ENCODE data around the gene CCDC70. TPM values are rescaled to one million over a fixed set of nuclear protein-coding genes. Genes with fewer than 3 reads are reported as not detected.
A peak's percentile ranks its signal among the peaks of the same experiment; 100 is the strongest.

The CCDC70 gene
- total RNA-seq, 2 experiments from 2014 or later, result not detected

DNA sequence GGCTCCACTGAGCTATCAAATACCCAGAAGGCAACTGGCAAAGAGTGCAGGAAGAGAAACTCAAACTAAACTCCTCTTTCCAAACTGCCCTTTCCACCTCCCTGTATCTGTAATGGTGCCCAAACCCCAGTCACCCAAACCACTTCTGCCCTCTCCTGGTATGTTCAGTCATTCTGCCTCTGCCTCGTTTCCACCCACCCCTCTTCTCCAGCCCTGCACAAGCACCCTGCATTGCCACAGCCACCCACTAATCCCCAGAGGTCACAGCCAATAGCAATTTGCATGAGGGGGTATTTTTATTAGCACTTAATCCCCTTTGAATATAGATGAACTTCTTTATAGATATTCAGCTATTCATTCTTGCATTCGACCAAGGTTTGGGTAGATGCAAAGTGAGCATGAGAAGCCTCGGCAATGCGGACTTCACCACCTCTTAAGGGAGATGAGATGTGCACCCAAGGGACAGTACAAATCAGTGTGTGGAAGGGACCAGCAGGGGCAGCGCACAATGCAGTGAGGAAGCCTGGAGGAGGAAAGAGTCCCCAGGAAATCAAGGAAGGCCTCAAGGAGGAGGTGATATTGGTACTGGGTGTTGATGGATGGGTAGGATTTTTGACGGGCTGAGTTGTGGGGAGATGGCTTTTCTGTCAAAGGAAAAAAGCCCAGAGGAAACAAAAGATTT, 29.2 kb upstream of the CCDC70 start:
- no peak overlapping the region for H3K4me3 Mint-ChIP-seq
- H3K27ac Mint-ChIP-seq, result no peak overlapping the region
- H3K4me1 Mint-ChIP-seq, result peaks cover 22% of the 10 kb centered on the region
- H3K27me3 Mint-ChIP-seq, result peaks cover 8% of the 10 kb centered on the region
- ChIA-PET CTCF (interaction anchor here (0.8 to 8.1 kb wide), 7 partner anchors 11 to 398 kb away, joined by 3 to 101 read pairs (median 5); no protein-coding TSS in a partner anchor), POLR2A (interaction anchor here (1.7 kb wide), 1 partner anchor 18 kb away, joined by 10 read pairs; no protein-coding TSS in a partner anchor)
- peak; percentile 57 for DNase-seq
- no peaks in the 10 kb centered on the region for H3K36me3 Mint-ChIP-seq (ENCODE audit: low read depth)
- no peaks in the 10 kb centered on the region for H3K9me3 Mint-ChIP-seq

DNA sequence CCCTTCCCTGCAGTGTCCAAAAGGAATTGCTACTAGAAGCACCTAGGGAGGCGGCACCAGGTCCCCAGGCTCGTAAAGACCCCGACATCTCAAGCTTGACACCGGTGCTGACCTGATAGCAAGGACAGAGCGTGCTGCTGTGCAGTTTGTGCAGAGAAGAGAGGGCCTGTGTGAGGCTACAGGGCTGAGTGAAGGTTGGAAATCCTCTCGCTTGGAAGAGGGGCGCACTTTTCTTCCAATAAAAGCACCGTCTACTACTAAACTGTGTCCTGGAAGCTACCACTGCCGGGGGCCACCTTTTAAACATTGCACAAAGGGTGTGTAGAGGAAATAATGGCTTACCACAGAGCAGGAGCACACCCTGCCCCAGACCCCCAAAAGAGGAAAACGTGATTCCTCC, 27.8 kb upstream of the CCDC70 start:
- Mint-ChIP-seq H3K36me3 (ENCODE audit: low read depth) (no peaks in the 10 kb centered on the region), H3K27me3 (peaks cover 8% of the 10 kb centered on the region), H3K4me1 (peaks cover 24% of the 10 kb centered on the region), H3K27ac (no peak overlapping the region), H3K4me3 (no peak overlapping the region), H3K9me3 (no peaks in the 10 kb centered on the region)
- ChIA-PET POLR2A (interaction anchor here (1.6 kb wide), 1 partner anchor 12 kb away, joined by 4 read pairs; no protein-coding TSS in a partner anchor), CTCF (interaction anchor here (1.0 to 8.1 kb wide), 4 partner anchors 11 to 23 kb away, joined by 3 to 101 read pairs (median 5); partner anchors contain the start of gene TMEM272)
- DNase-seq, result no peak

DNA sequence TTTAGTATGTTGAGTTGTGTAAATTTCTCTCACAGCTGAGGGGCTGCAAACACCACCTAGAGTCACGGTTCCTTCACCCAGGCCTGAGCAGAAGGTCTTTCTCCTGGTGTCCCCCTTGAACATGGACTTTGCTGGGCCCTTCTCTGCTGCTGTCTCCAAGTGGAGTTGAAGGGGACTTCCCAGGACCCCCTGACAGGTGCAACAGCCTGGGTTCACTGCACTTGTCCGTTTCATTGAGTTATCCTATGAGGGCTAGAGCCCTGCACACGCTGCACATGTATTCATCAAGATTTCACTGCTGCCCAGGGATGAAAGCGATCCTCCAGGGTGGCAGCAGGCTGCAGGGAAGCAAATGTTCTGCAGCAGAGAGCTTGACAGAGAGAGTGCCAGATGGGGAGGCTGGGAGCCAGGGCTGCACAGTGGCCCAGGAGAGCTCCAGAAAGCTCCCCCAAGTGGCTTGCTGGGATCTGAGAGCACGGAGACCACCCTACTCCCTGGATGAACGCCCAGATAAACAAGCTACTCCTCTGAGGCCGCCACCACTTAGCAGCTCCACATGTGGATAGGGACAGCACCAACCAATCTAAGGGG, 27.1 kb upstream of the CCDC70 start:
- POLR2A ChIA-PET, result interaction anchor here (1.3 to 1.6 kb wide), 2 partner anchors 9 to 13 kb away, joined by 3 to 4 read pairs; no protein-coding TSS in a partner anchor
- Mint-ChIP-seq H3K9me3 (no peaks in the 10 kb centered on the region), H3K4me3 (no peak overlapping the region)

DNA sequence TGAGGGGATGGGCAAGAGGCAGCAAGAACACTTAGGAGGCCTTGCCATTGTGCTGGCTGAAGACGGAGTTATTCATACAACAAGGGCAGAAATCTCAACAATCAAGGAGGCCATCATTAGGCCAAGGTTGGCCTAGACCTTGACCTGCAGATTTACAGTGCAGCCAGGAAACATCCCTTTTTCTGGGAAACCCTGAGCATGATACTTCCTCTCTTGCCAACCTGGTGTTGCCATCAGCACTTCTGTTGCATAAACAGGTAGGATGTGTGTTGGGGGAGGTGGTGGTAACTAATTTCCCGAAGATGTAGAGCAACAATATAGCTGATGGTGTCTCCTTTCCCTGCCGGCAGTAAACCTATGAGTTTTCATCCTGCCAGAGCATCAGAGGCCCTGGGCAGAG, 24.8 kb upstream of the CCDC70 start:
- Mint-ChIP-seq H3K4me1 (peaks cover 24% of the 10 kb centered on the region), H3K4me3 (no peak overlapping the region), H3K36me3 (ENCODE audit: low read depth) (no peaks in the 10 kb centered on the region), H3K27me3 (peaks cover 13% of the 10 kb centered on the region), H3K27ac (no peak overlapping the region), H3K9me3 (no peaks in the 10 kb centered on the region)
- ChIA-PET POLR2A (no interaction called here), CTCF (interaction anchor here (1.0 to 8.1 kb wide), 4 partner anchors 13 to 39 kb away, joined by 3 to 101 read pairs (median 4); no protein-coding TSS in a partner anchor)
- DNase-seq, result no peak

More for the DNA sequence above, 27.1 kb upstream of the CCDC70 start:
- CTCF ChIA-PET, result interaction anchor here (1.0 to 8.1 kb wide), 4 partner anchors 10 to 24 kb away, joined by 3 to 101 read pairs (median 5); partner anchors contain the start of gene TMEM272
- Mint-ChIP-seq H3K36me3 (ENCODE audit: low read depth) (no peaks in the 10 kb centered on the region), H3K4me1 (peaks cover 24% of the 10 kb centered on the region), H3K27me3 (peaks cover 8% of the 10 kb centered on the region), H3K27ac (no peak overlapping the region)
- DNase-seq, result no peak

DNA sequence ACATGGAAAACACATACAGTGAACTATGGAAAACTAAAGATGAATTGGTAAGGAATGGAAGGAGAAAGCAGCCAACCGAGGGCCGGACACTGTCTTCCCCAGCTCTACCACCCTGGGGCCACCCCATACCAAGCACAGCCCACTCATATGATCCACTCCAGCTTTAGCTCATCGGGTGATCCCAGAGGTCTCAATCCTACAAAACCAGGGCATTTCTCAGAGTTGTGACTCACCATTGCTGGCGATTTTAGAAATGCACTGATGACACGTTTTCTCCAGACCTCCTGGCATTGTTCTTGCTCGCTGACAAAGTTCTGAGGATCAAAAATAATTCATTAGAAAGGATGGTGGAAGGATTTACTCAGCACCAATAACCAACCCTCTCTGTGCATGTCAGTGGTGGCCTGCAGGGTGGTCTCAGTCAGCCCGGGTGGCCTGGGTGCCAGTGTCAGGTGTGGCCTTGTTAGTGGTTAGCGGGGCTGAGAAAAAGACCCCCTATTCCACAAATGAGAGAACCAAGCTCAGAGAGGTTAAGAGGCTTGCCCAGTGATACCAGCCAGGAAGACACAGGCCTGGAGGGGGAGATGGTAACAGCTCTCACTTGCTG, 23.4 kb upstream of the CCDC70 start:
- Mint-ChIP-seq H3K9me3 (no peaks in the 10 kb centered on the region), H3K27me3 (peaks cover 9% of the 10 kb centered on the region), H3K36me3 (ENCODE audit: low read depth) (no peaks in the 10 kb centered on the region), H3K4me3 (no peak overlapping the region), H3K4me1 (peaks cover 19% of the 10 kb centered on the region), H3K27ac (no peak overlapping the region)
- no peak for DNase-seq
- CTCF ChIA-PET, result interaction anchor here (0.6 to 8.1 kb wide), 5 partner anchors 10 to 553 kb away, joined by 3 to 101 read pairs (median 3); no protein-coding TSS in a partner anchor
- POLR2A ChIA-PET, result interaction anchor here (1.3 kb wide), 1 partner anchor 35 kb away, joined by 3 read pairs; no protein-coding TSS in a partner anchor

DNA sequence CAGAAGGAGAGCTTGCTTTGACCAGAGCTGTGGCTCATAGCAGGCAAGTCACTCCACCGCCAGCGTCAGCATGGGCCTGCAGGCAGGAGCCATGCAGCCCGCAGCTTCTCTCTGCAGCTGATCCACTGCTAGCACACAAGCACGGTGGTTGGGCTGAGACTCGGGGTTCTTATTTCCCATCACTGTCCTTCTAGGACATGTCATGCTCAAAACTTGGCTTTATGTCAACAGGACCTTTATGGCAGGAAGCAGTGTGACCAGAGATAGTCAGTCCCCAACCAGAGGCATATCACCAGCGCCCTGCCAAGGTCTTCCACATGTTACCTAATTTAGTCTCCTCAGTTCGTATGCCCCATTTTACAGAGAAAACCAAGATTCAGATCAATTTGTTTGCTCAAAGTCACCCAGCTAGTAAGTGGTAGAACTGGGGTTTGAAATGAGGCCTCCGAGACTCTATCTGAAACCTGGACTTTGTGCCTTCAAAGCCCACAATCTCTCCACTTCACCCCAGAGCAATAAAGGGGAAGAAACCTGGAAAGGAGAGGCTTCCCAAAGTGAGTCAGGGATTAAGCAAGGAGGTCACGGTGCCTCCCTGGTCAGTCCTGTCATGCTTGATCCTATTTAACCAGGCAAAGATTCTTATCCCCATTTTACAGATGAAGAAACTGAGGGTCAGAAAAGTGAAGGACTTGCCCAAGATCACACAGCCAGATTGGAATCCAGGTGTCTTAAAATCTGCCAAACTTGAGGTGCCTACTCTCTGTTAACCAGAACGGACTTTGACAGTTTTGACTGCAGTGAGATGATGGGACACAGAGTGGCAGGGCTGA, 21.8 kb upstream of the CCDC70 start:
- DNase-seq, result no peak
- H3K27me3 Mint-ChIP-seq, result peaks cover 15% of the 10 kb centered on the region
- H3K36me3 Mint-ChIP-seq (ENCODE audit: low read depth), result no peaks in the 10 kb centered on the region
- H3K4me1 Mint-ChIP-seq, result peaks cover 20% of the 10 kb centered on the region
- ChIA-PET CTCF (interaction anchor here (1.3 kb wide), 1 partner anchor 8 kb away, joined by 3 read pairs; no protein-coding TSS in a partner anchor), POLR2A (no interaction called here)
- H3K9me3 Mint-ChIP-seq, result no peaks in the 10 kb centered on the region
- no peak overlapping the region for H3K27ac Mint-ChIP-seq
- no peak overlapping the region for H3K4me3 Mint-ChIP-seq

DNA sequence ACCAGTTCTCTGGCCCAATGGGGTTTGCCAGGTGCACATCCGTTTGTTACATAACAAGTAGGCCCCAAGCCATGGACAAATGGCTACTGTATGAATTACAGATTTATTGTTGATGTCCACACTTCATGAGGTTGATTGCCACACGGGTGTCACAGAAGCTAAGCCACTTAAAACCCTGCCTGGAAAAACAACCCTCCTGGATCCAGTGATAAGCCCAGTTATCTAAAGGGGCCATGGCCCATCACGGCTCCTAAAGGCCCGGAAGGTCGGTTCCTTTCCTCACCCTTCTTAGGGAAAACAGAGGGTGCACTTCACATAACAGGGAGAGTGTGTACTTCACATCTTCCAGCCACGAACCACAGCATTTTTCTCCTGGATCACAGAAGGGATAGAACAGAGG, 20.9 kb upstream of the CCDC70 start:
- H3K27ac Mint-ChIP-seq, result no peak overlapping the region
- CTCF ChIA-PET, result no interaction called here

DNA sequence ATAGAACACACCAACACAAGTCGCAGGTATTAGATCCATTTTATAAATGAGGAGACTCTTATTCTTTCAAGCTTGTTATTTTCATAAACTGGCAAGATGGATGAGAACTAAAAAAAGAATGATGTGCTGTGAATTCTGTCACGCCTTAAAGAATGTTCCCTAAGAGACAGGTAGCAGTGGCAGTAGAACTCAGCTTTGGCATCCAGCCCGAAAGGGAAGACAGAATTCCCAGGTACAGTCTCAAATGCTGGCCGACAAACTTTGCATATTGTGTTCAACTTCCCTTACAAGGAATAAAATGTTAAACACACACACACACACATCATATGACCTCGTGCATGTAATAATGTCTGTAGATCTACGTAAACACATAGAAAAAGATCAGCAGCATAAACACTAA, 20.0 kb upstream of the CCDC70 start:
- POLR2A ChIA-PET, result no interaction called here
- Mint-ChIP-seq H3K27me3 (peaks cover 16% of the 10 kb centered on the region), H3K4me3 (no peak overlapping the region), H3K27ac (no peak overlapping the region), H3K9me3 (no peaks in the 10 kb centered on the region), H3K4me1 (peaks cover 21% of the 10 kb centered on the region), H3K36me3 (ENCODE audit: low read depth) (no peaks in the 10 kb centered on the region)
- DNase-seq, result no peak
- CTCF ChIA-PET, result no interaction called here

More for the DNA sequence above, 20.9 kb upstream of the CCDC70 start:
- Mint-ChIP-seq H3K4me3 (no peak overlapping the region), H3K36me3 (ENCODE audit: low read depth) (no peaks in the 10 kb centered on the region), H3K9me3 (no peaks in the 10 kb centered on the region), H3K4me1 (peaks cover 25% of the 10 kb centered on the region), H3K27me3 (peaks cover 16% of the 10 kb centered on the region)
- POLR2A ChIA-PET, result no interaction called here
- DNase-seq, result no peak

DNA sequence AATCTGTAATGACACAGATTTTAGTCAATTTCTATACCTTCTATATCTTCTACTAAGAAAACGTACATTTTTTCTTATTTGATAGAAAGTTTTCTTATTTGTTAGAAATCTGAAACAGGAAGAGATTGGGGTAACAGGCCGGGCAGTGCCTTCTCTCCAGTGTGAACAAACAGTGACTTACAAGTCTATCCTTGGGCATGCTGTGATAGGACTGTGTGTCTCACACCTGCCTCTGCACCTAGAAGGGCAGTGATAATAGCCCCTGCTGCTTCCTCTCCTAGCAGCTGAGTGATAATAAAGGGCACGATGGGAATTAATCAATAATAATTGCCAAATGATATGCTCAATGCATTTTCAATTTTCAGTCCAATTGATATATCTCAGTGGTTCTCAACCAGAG, 18.2 kb upstream of the CCDC70 start:
- H3K4me1 Mint-ChIP-seq, result peaks cover 8% of the 10 kb centered on the region
- no peak overlapping the region for H3K4me3 Mint-ChIP-seq
- H3K27me3 Mint-ChIP-seq, result peaks cover 16% of the 10 kb centered on the region
- no peak for DNase-seq
- no peaks in the 10 kb centered on the region for H3K9me3 Mint-ChIP-seq
- CTCF ChIA-PET, result interaction anchor here (2.8 kb wide), 1 partner anchor 28 kb away, joined by 12 read pairs; no protein-coding TSS in a partner anchor
- POLR2A ChIA-PET, result no interaction called here
- H3K36me3 Mint-ChIP-seq (ENCODE audit: low read depth), result no peaks in the 10 kb centered on the region
- H3K27ac Mint-ChIP-seq, result no peak overlapping the region

DNA sequence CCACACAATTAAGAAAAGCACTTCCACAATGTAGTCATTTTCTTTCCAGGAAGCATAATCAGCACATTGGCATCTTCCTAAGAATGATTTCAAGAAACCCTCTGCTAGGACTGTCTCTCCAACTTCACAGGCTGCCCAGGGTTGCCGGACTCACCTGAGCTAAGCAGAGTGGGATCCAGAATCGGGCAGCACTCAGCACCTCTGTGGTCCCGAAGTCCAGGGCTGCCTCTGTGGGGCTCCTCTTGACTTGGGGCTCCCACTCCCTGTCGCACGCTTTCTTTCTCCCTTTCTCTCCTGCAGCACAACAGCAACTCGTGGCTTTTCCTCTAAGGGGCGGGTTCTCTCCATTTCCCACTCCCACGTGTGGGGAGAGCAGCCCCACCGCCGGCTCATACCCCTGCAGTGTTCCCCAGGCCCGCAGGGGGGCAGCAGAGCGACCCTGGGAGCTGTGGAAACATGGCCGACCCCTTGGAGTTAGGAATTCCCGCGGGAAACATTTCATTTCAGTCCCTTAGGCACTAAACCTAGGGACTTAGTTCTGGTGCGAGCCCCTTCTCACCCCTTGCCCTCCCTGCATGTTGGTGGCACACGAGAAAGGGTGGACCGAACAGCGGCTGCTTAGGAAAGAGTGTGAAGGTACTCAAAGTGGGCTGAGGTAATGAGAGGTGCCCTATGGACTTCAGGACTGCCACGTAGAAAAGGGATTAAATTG, 16.8 kb upstream of the CCDC70 start, which contains the start of gene TMEM272:
TMEM272 (minus strand) TSS at position 316 of the 712 bp plus-strand sequence. CDS start 6,647 bp downstream, outside the sequence.
- ChIA-PET CTCF (interaction anchor here (0.7 to 2.8 kb wide), 6 partner anchors 10 to 29 kb away, joined by 3 to 12 read pairs (median 5); no protein-coding TSS in a partner anchor), POLR2A (no interaction called here)
- Mint-ChIP-seq H3K9me3 (no peaks in the 10 kb centered on the region), H3K4me1 (peaks cover 8% of the 10 kb centered on the region), H3K4me3 (no peak within 1 kb of the TSS), H3K27ac (no peak within 1 kb of the TSS), H3K36me3 (ENCODE audit: low read depth) (no peaks in the 10 kb centered on the region), H3K27me3 (peaks cover 16% of the 10 kb centered on the region)
- peak; percentile 49 for DNase-seq

DNA sequence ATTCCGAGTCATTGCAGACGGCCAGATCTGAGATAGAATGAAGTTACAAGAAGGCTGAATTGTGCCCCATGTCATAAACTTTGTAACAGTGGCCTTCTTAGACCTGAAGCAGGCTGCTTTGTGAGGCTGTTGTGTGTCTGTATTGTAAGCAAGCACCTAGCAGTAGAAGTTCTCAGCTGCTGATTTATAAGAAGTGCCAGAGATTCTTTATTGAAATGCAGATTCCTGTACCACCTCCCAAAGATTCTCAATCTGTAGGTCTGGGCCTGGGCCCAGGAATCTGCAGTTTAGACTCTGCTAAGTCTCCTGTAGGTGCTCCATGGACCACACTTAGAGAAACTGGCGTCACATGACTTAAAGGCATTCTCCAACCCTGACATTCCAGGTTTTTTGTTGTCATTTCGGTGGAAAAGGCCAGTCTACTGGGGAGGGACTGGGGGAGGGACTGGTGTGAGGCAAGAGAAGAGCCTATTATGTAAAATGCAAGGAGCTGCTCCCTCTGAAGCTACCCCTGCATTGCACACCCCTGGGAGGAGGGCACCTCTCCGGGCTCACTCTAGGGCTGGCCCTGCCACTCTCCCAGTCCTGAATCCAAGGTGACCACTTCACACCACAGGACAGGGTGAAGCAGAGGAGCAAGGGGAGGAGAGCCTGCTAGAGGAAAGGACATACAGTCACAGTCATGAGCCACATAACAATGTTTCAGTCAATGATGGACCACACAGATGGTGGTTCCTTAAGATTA, 16.0 kb upstream of the CCDC70 start:
- ChIA-PET POLR2A (no interaction called here), CTCF (interaction anchor here (0.9 to 2.8 kb wide), 6 partner anchors 13 to 30 kb away, joined by 3 to 12 read pairs (median 4); no protein-coding TSS in a partner anchor)
- Mint-ChIP-seq H3K4me3 (no peak overlapping the region), H3K36me3 (ENCODE audit: low read depth) (no peaks in the 10 kb centered on the region), H3K4me1 (peaks cover 8% of the 10 kb centered on the region), H3K9me3 (no peaks in the 10 kb centered on the region), H3K27me3 (peaks cover 16% of the 10 kb centered on the region), H3K27ac (no peak overlapping the region)
- DNase-seq, result no peak

Measured in activated CD4-positive, alpha-beta memory T cell treated with anti-CD3 and anti-CD28 coated beads, Interleukin-2, amount 10 ng/mL, durations not matched to agents 7 days and 5 days (primary cell).